OCI-LY7 (cell line): Measurements from ENCODE around the gene ACIN1. TPM values are rescaled to one million over a fixed set of nuclear protein-coding genes. Genes with fewer than 3 reads are reported as not detected.
A peak's percentile ranks its signal among the peaks of the same experiment; 100 is the strongest.

ENCODE experiments used
- BruUV-seq: library from RNA; stranded (reverse); fragments of 400-500 nt; replicated peaks from 2 replicates; lab custom pipeline; 2021; lab: Mats Ljungman, UMichigan
- CTCF ChIA-PET: fragments of 300-600 bp; sonication (Branson Sonifier 250); formaldehyde crosslinking; loops from one replicate; lab custom pipeline; 2022; ENCODE audit warnings: antibody characterized with exemption; ENCODE audit not compliant: unreplicated experiment; lab: Charles Lee
- POLR2A ChIA-PET: fragments of 300-600 bp; sonication (Branson Sonifier 250); formaldehyde crosslinking; loops from one replicate; lab custom pipeline; 2022; ENCODE audit warnings: antibody characterized with exemption; lab: Charles Lee
- DNase-seq: peaks from one replicate; pipeline ENCODE4 v3.0.0-alpha.2; 2015; ENCODE audit warnings: low spot score
- H2AFZ ChIP-seq: fragments of 200-600 bp; sonication (generic), shearing (Covaris generic); 2 replicates; pipeline ENCODE4 v1.6.1; 2014; ENCODE audit warnings: mild to moderate bottlenecking, antibody characterized with exemption, low read length, moderate library complexity
- H3K27ac ChIP-seq: fragments of 200-600 bp; sonication (generic); 2 replicates; pipeline ENCODE4 v1.5.1; 2014; ENCODE audit warnings: mixed run types, low read depth, mild to moderate bottlenecking, moderate library complexity, low read length, inconsistent platforms; ENCODE audit not compliant: poor library complexity, severe bottlenecking
- H3K36me3 ChIP-seq: fragments of 200-600 bp; sonication (generic); 2 replicates; pipeline ENCODE4 v1.6.1; 2014; ENCODE audit warnings: mild to moderate bottlenecking, antibody characterized with exemption, low read length, moderate library complexity, mixed read lengths; ENCODE audit not compliant: insufficient read depth
- H3K4me1 ChIP-seq: fragments of 200-600 bp; sonication (generic); 2 replicates; pipeline ENCODE4 v1.5.1; 2014; ENCODE audit warnings: mild to moderate bottlenecking, low read length; ENCODE audit not compliant: insufficient read depth, poor library complexity, severe bottlenecking
- H3K4me2 ChIP-seq: fragments of 200-600 bp; sonication (generic); 2 replicates; pipeline ENCODE4 v1.6.1; 2014; ENCODE audit warnings: mild to moderate bottlenecking, low read length
- H3K4me3 ChIP-seq: fragments of 200-600 bp; sonication (generic); 2 replicates; pipeline ENCODE4 v1.5.1; 2014; ENCODE audit warnings: mild to moderate bottlenecking, low read depth, low read length; ENCODE audit not compliant: poor library complexity, severe bottlenecking
- H3K79me2 ChIP-seq: fragments of 200-600 bp; sonication (generic); 2 replicates; pipeline ENCODE4 v1.6.1; 2016; ENCODE audit warnings: low read depth, mild to moderate bottlenecking, low read length, moderate library complexity, mixed read lengths; ENCODE audit not compliant: insufficient read depth
- H3K9me2 ChIP-seq: fragments of 200-600 bp; sonication (generic); 2 replicates; pipeline ENCODE4 v1.6.1; 2016; ENCODE audit warnings: mild to moderate bottlenecking, low read length, mixed read lengths; ENCODE audit not compliant: insufficient read depth
- H3K9me3 ChIP-seq: fragments of 200-600 bp; sonication (generic); 2 replicates; pipeline ENCODE4 v1.6.1; 2014; ENCODE audit warnings: mild to moderate bottlenecking, mixed run types, low read length, mixed read lengths
- H4K20me1 ChIP-seq: fragments of 200-600 bp; sonication (generic); 2 replicates; pipeline ENCODE4 v1.6.1; 2014; ENCODE audit warnings: mild to moderate bottlenecking, antibody characterized with exemption, low read length, moderate library complexity, mixed read lengths; ENCODE audit not compliant: insufficient read depth
- CTCF ChIP-seq: fragments of 200-600 bp; sonication (generic); conservative IDR thresholded peaks from 2 replicates; pipeline ENCODE4 v1.5.1; 2014; ENCODE audit warnings: mild to moderate bottlenecking, antibody characterized with exemption, low read length, moderate library complexity, mixed read lengths
- EZH2phosphoT487 ChIP-seq: fragments of 200-600 bp; sonication (generic); IDR thresholded peaks from 2 replicates; pipeline ENCODE4 v1.6.1; 2018; ENCODE audit warnings: low read depth, borderline replicate concordance, mild to moderate bottlenecking, mixed run types, antibody characterized with exemption, low read length, moderate library complexity, mixed read lengths
- intact Hi-C: fragments of 100-400 bp; cut with micrococcal nuclease; formaldehyde crosslinking; loops from one replicate; pipeline ENCODE4 v1.10.0; 2022; ENCODE audit not compliant: unreplicated experiment
- total RNA-seq, 2 experiments: library from RNA; depleted of rRNA in 1 of 2; stranded (reverse); fragments of >200 nt in 1 of 2; shearing (Covaris generic) in 1 of 2; gene quantifications; 2 replicates each; pipeline ENCODE4 v1.2.3, GENCODE V29; 2014 to 2022

The ACIN1 gene
- total RNA-seq, 2 experiments from 2014 or later: 107 to 206 TPM

DNA sequence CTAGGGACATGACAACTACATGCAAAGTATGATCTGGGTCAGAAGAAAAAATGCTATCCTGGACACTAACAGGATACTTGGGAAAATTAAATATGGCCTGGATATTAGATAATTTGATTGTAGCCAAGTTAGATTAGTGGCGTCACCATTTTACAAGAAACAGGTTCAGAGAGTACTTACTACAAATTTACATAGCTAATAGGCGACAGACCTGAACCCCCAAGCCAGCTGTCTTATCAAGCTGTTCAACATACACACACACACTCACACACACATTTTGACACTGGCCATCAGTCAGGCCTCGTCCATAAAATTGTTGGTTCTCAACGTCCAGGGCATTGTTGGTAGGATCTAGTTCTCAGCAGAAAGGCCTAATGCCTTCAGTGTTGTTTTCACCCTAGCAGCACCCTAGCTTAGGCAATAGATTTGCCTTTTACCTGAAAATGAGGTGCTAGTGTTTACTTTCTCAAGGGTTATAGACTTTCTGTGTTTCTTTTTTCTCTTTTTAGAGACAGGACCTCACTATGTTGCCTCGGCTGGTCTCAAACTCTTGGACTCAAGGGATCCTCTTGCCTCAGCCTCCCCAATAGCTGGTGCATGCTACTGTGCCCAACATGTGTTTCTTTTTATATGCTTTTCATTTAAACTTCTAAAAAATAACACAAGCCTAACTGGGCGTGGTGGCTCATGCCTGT, 81.7 kb downstream of the ACIN1 start:
- ChIA-PET CTCF (interaction anchor here (1.5 kb wide), 1 partner anchor 27 kb away, joined by 3 read pairs; no protein-coding TSS in a partner anchor), POLR2A (interaction anchor here (0.8 kb wide), 1 partner anchor 447 kb away, joined by 4 read pairs; no protein-coding TSS in a partner anchor)
- Histone ChIP-seq H4K20me1 (no peaks in the 10 kb centered on the region), H3K4me1 (peaks cover 20% of the 10 kb centered on the region), H3K79me2 (peaks cover 11% of the 10 kb centered on the region; the same call in 1 of the 2 replicates), H3K4me2 (no peak overlapping the region), H2AFZ (peak overlapping the region; percentile 10; the same call in 1 of the 2 replicates), H3K36me3 (no peaks in the 10 kb centered on the region), H3K27ac (no peak overlapping the region), H3K9me2 (no peaks in the 10 kb centered on the region), H3K4me3 (no peak overlapping the region), H3K9me3 (no peaks in the 10 kb centered on the region)
- no TSS peak for BruUV-seq
- intact Hi-C loops: no loop called here
- no peak for DNase-seq
- no peak for TF ChIP-seq CTCF

DNA sequence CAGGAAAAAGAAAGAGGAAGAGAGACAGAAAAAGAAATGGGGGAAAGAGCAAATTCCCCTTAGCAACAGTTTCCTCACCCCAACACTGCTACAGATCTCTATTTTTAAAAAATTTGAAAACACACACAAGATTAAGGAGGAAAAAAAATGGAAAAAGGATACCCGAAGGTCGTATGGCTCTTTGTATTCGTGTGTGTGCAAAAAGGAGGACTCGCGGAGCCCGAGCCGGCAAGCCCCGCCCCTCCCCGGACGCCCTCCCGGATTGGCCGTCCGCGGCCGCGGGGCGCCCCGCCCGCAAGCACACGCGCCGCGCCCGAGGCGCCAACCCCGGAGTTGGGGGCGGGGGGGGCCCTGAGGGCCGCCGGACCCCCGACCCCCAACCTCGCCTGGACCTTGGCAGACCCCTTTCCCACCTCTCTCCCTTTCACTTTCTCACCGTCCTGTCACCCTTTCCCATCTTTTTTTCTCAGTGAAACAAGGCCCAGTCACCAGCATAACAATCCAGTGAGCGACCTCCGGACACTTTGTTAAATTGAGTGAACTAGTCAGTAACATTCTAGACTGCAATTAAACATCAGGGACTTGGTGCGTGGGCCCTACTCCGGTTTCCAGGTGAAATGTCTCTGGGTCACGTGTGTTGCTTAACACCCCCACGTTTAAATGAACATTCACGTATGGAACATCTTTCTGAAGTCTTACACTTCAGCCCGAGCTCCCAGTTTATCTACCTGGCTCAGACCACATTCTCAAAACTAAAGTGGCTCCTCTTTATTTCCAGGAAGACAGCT, 84.8 kb downstream of the ACIN1 start, which contains the start of gene C14orf93:
TSS of gene C14orf93 (minus strand) at position 205 of the 788 bp plus-strand sequence. CDS start 11,120 bp downstream, outside the sequence.
- no peaks in the 10 kb centered on the region for H3K9me3 ChIP-seq
- peak within 1 kb of the TSS; percentile 68 for H3K4me3 ChIP-seq
- POLR2A ChIA-PET: interaction anchor here (0.5 to 2.0 kb wide), 5 partner anchors 9 to 283 kb away, joined by 3 to 11 read pairs (median 3); no protein-coding TSS in a partner anchor
- no peaks in the 10 kb centered on the region for H3K9me2 ChIP-seq
- H3K36me3 ChIP-seq: no peaks in the 10 kb centered on the region
- CTCF ChIA-PET: no interaction called here
- TF ChIP-seq CTCF (no peak), EZH2phosphoT487 (no peak)
- peak within 1 kb of the TSS; percentile 100 for H3K4me2 ChIP-seq
- no peaks in the 10 kb centered on the region for H4K20me1 ChIP-seq
- intact Hi-C loops: loop anchor here (1.0 to 5.0 kb wide), 4 partner anchors 24 to 453 kb away; partner anchors contain the start of genes LRP10, PPP1R3E and PSMB5
- H3K4me1 ChIP-seq: peaks cover 44% of the 10 kb centered on the region
- BruUV-seq: no TSS peak
- peaks cover 32% of the 10 kb centered on the region; the same call in 1 of the 2 replicates for H3K79me2 ChIP-seq
- peak; percentile 86 for DNase-seq
- H2AFZ ChIP-seq: peak within 1 kb of the TSS; percentile 99
- H3K27ac ChIP-seq: peak within 1 kb of the TSS; percentile 82
